Aorta (tissue), 5 donors: ENCODE measurements around the gene JPH3. TPM values are rescaled to one million over a fixed set of nuclear protein-coding genes. Genes with fewer than 3 reads are reported as not detected.

Experiments used
- ATAC-seq: fragments of 200-7000 bp; cut with Tn5 transposase; one replicate; pipeline ENCODE4 v1.9.1; 2022; ENCODE audit warnings: moderate library complexity; ENCODE audit not compliant: low FRiP score
- DNase-seq, 2 donors: peaks; one replicate each; pipeline ENCODE4 v3.0.0-alpha.2; 2020
- H3K27ac ChIP-seq, 2 donors: one replicate each; pipeline ENCODE4 v1.5.1; 2013; ENCODE audit warnings: low read length in 2 of 2, mild to moderate bottlenecking in 2 of 2, moderate library complexity in 2 of 2, control low read depth in 1 of 2, inconsistent platforms in 1 of 2, low read depth in 1 of 2
- H3K27me3 ChIP-seq, 2 donors: one replicate each; pipeline ENCODE4 v1.6.1; 2013; ENCODE audit warnings: control low read depth in 1 of 2, low read length in 1 of 2, mild to moderate bottlenecking in 1 of 2, moderate library complexity in 1 of 2; ENCODE audit not compliant: insufficient read depth in 2 of 2, control insufficient read depth in 1 of 2
- H3K36me3 ChIP-seq, 2 donors: one replicate each; pipeline ENCODE4 v1.6.1; 2013; ENCODE audit warnings: control low read depth in 1 of 2, low read length in 1 of 2, mild to moderate bottlenecking in 1 of 2; ENCODE audit not compliant: insufficient read depth in 2 of 2, control insufficient read depth in 1 of 2
- H3K4me1 ChIP-seq, 2 donors: one replicate each; pipeline ENCODE4 v1.6.1; 2013; ENCODE audit warnings: low read length in 2 of 2, control low read depth in 1 of 2, mild to moderate bottlenecking in 1 of 2, moderate library complexity in 1 of 2; ENCODE audit not compliant: insufficient read depth in 2 of 2, control insufficient read depth in 1 of 2
- H3K4me3 ChIP-seq, 2 donors: one replicate each; pipeline ENCODE4 v1.5.1; 2013; ENCODE audit warnings: low read length in 2 of 2, control low read depth in 1 of 2, mild to moderate bottlenecking in 1 of 2
- H3K9me3 ChIP-seq: one replicate; pipeline ENCODE4 v1.6.1; 2013; ENCODE audit warnings: mild to moderate bottlenecking, low read length; ENCODE audit not compliant: control insufficient read depth
- WGBS, 2 donors: extraction: QIAGEN DNeasy Blood & Tissue Kit; methylation state at CpG; one replicate each; pipeline ENCODE4 v1.1.7; 2013; 5-methylcytosine and 5-hydroxymethylcytosine counted together
- intact Hi-C, 2 donors: fragments of 100-400 bp; cut with DNase I; formaldehyde crosslinking; loops; one replicate each; pipeline versions ENCODE4 v1.14.2 to v1.15.0; 2022
- polyA plus RNA-seq, 2 donors: library from polyadenylated mRNA; stranded (reverse); fragments of 200-250 nt; gene quantifications; one replicate each; pipeline ENCODE4 v1.2.3, GENCODE V29; 2013
- total RNA-seq, 2 donors: library from RNA; stranded (reverse); fragmentation: NEBNext Ultra II Directional; extraction: Animal tissue kit (Norgen Biotek cat#: 25700); gene quantifications; one replicate each; pipeline ENCODE4 v1.2.1, GENCODE V29; 2021
- donor health status: healthy with polysubstance abuse.
- donor health status: Bipolar disorder and iron deficiency.
- donor health status: DM: no; HTN: no; CAD: no.
- donor health status: DM: no; HTN: no; CAD: no.
- donor health status: DM: yes; HTN: yes; CAD: no.

Gene JPH3
- total and polyA plus RNA-seq, 4 donors: 0.21 to 0.26 TPM; not detected in 2

- Histone ChIP-seq H3K4me1 (no peaks in the 10 kb centered on the region), H3K36me3 (no peaks in the 10 kb centered on the region), H3K27me3 (no peaks in the 10 kb centered on the region), H3K27ac (no peak overlapping the region), H3K4me3 (no peak overlapping the region), H3K9me3 (no peaks in the 10 kb centered on the region)
- no peak for DNase-seq
- no peak for ATAC-seq
- WGBS, 2 donors: 86 to 88% methylated on average over 29 of the region's 29 CpGs
- intact Hi-C loops: no loop called here
Measured at GRCh38 chr16:87561200-87562105, 40.9 kb upstream of the JPH3 start.

GRCh38 chr16:87562201-87562600 lies 40.1 kb upstream of the JPH3 start:
- Histone ChIP-seq H3K36me3 (no peaks in the 10 kb centered on the region), H3K27me3 (no peaks in the 10 kb centered on the region), H3K4me3 (no peak overlapping the region), H3K27ac (no peak overlapping the region), H3K4me1 (no peaks in the 10 kb centered on the region), H3K9me3 (no peaks in the 10 kb centered on the region)
- ATAC-seq (no peak), DNase-seq (no peak)
- WGBS, 2 donors: 79 to 84% methylated on average over 12 of the region's 12 CpGs
- intact Hi-C loops: no loop called here

- H3K4me3 ChIP-seq: no peak overlapping the region
- no peaks in the 10 kb centered on the region for H3K27me3 ChIP-seq
- no peaks in the 10 kb centered on the region for H3K36me3 ChIP-seq
- DNase-seq (no peak), ATAC-seq (no peak)
- no peaks in the 10 kb centered on the region for H3K9me3 ChIP-seq
- intact Hi-C loops: no loop called here
- no peak overlapping the region for H3K27ac ChIP-seq
- H3K4me1 ChIP-seq: no peaks in the 10 kb centered on the region
- 92 to 93% methylated on average over 6 of the region's 6 CpGs for WGBS, 2 donors
Measured at GRCh38 chr16:87563022-87563421, 39.3 kb upstream of the JPH3 start.

- WGBS, 2 donors: 81 to 83% methylated on average over 42 to 44 of the region's 44 CpGs
- no peaks in the 10 kb centered on the region for H3K27me3 ChIP-seq
- no peaks in the 10 kb centered on the region for H3K36me3 ChIP-seq
- H3K4me3 ChIP-seq: no peak overlapping the region
- DNase-seq (no peak), ATAC-seq (no peak)
- no peaks in the 10 kb centered on the region for H3K9me3 ChIP-seq
- H3K27ac ChIP-seq: no peak overlapping the region
- no peaks in the 10 kb centered on the region for H3K4me1 ChIP-seq
- intact Hi-C loops: no loop called here
Measured at GRCh38 chr16:87563714-87564523, 38.4 kb upstream of the JPH3 start.

GRCh38 chr16:87564524-87564778 lies 37.9 kb upstream of the JPH3 start:
- H3K36me3 ChIP-seq: no peaks in the 10 kb centered on the region
- H3K4me3 ChIP-seq: no peak overlapping the region
- 84 to 88% methylated on average over 6 of the region's 6 CpGs for WGBS, 2 donors
- H3K4me1 ChIP-seq: no peaks in the 10 kb centered on the region
- DNase-seq: no peak
- H3K9me3 ChIP-seq: no peaks in the 10 kb centered on the region
- no peak overlapping the region for H3K27ac ChIP-seq
- no peak for ATAC-seq
- H3K27me3 ChIP-seq: no peaks in the 10 kb centered on the region
- intact Hi-C loops: no loop called here

- Histone ChIP-seq H3K27ac (peak overlapping the region in 1 of 2 donors; percentile 86), H3K36me3 (no peaks in the 10 kb centered on the region), H3K27me3 (no peaks in the 10 kb centered on the region), H3K4me3 (no peak overlapping the region), H3K9me3 (no peaks in the 10 kb centered on the region), H3K4me1 (no peaks in the 10 kb centered on the region)
- DNase-seq (peak in 1 of 2 donors; percentile 62), ATAC-seq (no peak)
- WGBS, 2 donors: 17 to 19% methylated on average over 25 of the region's 25 CpGs
- intact Hi-C loops: loop anchor here in 1 of 2 donors (2.0 kb wide), 1 partner anchor 79 kb away; no protein-coding TSS in a partner anchor
Measured at GRCh38 chr16:87569601-87570571, 32.4 kb upstream of the JPH3 start.

GRCh38 chr16:87570572-87570937 lies 31.8 kb upstream of the JPH3 start:
- no peaks in the 10 kb centered on the region for H3K36me3 ChIP-seq
- no peaks in the 10 kb centered on the region for H3K9me3 ChIP-seq
- H3K27me3 ChIP-seq: no peaks in the 10 kb centered on the region
- DNase-seq: no peak
- 22 to 26% methylated on average over 6 of the region's 6 CpGs for WGBS, 2 donors
- intact Hi-C loops: loop anchor here in 1 of 2 donors (2.0 kb wide), 1 partner anchor 80 kb away; no protein-coding TSS in a partner anchor
- H3K4me3 ChIP-seq: no peak overlapping the region
- ATAC-seq: peak; percentile 16
- H3K27ac ChIP-seq: peak overlapping the region in 1 of 2 donors; percentile 86
- H3K4me1 ChIP-seq: no peaks in the 10 kb centered on the region
